GM18868 (cell line): ENCODE results near the gene DCLK3.

ENCODE experiments used
- ATAC-seq: cut with Tn5 transposase; IDR thresholded peaks from one replicate; pipeline ENCODE4 v1.9.1; 2021; ENCODE audit warnings: mild to moderate bottlenecking, moderate library complexity; ENCODE audit not compliant: unreplicated experiment

The DCLK3 gene

DNA sequence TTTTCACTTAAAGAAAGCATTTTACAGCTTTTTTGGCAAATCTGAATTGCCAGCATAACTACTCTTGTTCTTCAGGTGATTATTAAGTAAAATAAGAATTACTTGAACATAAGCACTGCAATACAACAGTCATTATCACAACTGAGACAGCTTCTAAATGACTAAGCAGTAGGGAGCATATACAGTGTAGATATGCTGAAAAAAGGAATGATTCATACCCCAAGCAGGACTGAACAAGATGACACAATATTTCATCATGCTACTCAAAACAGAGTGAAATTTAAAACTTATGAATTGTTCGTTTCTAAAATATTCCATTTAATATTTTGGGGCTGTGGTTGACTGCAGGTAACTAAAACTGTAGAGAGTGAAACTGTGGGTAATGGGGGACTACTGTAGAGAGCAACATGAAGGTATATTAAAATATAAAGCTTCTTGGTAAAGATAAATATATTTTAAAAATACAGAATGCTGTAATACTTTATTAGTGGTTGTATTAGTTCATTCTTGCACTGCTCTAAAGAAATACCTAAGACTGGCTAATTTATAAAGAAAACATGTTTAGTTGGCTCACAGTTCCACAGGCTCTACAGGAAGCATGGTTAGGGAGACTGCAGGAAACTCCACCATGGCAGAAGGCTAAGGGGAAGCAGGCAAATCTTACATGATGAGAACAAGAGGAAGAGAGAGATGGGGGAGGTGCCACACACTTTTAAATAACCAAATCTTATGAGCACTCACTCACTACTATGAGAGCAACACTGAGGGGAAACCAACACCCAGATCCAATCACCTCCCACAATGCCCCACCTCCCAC, 84.8 kb downstream of the DCLK3 start:
- ATAC-seq = peak; percentile 61

DNA sequence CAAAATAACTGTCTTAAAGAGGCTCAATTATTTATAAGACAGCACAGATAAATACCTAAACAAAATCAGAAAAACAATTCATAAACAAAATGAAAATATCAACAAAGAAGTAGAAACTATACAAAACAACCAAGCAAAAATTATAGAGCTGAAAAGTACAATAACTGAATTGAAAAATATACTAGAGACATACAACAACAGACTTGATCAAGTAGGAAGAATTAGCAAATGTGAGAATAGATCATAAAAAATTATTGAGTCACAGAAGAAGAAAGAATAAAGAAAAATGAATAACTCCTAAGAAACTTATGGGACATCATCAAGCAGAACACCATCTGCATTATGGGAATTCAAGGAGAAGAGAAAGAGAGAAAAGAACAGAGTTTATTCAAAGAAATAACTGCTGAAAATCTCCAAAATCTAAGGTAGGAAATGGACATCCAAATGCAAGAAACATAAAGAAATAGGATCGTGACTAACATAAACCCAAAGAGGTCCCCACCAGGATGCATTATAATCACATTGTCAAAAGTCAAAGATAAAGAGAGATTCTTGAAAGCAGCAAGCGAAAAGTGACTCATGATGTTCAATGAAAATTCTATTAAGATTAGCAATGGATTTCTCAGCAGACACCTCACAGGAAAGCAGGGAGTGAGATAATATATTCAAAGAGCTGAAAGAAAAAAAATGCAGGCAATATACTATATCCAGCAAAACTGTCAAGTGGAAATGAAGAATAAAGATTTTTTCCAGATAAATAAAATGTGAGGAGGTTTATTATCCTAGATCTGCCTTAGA, 85.9 kb downstream of the DCLK3 start:
- no peak for ATAC-seq

DNA sequence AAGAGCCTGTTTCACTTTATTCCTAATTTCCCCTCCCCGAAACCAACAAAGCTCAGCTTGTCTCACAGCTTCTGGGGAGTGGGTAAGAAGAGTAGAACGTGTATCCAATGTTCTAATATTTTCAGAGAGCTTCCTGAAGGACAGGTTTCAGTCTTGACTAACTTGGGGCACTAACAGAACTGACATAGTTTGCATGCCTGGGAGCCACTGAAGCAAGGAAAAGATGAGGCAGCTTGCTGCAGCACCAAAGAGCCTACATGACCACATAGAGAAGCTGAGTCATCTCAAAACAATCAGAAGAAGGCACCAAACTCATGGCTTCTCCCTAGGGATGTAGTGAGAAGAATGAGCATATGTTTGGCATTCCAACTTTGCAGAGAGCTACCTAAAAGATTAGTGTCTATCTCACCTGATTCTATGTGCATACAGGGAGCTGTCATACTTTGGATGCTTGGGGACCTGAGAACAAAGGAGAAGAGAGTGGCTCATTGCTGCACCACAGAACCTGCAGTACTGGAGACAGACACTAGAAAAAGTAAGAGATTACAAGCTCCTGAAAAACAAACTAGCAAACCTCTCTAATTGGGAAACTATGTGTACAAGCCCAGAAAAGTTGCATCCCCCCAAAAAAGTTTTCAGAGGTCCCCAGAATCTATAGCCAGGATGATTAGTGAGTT, 86.9 kb downstream of the DCLK3 start:
- peak; percentile 67 for ATAC-seq

DNA sequence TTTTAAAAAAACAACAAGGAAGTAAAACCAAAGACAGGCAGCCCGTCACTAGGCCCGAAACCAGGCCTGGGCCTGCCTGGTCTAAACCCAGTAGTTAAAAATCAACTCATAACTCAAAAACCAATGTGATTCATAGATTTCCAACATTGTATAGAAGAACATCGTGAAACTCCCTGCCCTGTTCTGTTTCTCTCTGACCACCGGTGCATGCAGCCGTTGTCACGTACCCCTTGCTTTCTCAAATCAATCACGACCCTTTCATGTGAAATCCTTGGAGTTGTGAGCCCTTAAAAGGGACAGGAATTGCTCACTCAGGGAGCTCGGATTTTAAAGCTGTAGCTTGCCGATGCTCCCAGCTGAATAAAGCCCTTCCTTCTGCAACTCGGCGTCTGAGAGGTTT, 89.5 kb downstream of the DCLK3 start:
- no peak for ATAC-seq

DNA sequence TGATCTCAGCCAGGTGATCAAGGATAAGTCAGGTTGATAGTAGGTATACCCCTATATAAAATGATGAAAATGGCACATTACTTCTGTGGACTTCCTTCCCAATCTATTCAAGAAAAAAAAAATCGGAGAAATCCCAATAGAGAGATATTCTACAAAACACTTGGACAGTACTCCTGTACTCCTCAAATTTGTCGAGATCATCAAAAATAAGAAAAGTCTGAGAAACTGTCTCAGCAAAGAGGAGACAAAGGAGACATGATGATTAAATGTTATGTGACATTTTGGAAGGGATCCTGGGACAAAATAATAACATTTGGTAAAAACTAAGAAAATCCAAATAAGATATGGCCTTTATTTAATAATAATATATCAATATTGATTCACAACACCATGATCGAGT, 94.6 kb downstream of the DCLK3 start:
- ATAC-seq = no peak

DNA sequence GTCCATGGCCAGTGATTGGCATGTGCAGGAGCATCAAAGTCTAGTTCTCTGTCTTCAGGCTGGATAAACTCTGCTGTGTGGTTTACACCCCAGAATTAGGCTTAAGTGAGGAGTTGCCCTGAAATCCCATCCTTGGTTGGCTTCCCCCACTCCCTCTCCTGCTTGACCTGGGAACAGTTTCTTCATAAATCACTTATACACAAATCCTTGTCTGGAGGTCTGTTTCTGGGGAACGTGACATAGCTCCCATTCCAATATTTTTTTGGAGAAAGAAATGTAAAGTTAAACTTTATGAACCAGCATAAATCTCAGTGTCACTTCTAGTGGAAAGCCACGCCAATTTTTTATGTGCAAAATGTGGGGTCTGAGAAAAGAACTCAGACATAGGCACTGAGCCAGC, 98.2 kb downstream of the DCLK3 start:
- no peak for ATAC-seq

DNA sequence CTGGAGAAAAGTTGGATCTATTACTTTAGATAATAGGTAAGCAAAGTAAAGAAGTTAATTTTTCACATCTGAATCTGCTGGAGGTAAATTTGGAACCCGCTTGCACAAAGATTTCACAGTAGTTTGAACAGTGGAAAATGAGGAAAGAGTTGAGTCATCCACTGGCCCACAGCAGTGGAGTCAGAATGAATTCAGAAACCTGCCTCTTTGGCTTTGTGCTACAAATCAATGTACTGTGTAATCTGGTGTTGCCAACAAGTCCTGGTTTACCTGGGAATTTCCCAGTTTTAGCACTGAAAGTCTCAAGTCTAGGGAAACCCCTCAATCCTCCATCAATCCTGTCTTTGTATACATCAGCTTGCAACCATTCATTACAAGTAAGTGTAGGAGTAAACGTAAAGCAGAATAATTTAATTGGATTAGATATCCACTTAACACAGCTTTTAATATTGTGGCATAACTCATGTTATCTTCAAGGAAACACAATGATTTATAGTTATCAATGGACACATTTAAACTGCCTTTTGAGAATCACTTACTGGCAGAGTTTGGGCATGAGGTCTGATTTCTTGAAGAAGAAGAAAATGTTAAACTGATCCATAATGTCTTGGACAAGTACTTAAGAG, 100.6 kb downstream of the DCLK3 start:
- ATAC-seq = peak; percentile 88

DNA sequence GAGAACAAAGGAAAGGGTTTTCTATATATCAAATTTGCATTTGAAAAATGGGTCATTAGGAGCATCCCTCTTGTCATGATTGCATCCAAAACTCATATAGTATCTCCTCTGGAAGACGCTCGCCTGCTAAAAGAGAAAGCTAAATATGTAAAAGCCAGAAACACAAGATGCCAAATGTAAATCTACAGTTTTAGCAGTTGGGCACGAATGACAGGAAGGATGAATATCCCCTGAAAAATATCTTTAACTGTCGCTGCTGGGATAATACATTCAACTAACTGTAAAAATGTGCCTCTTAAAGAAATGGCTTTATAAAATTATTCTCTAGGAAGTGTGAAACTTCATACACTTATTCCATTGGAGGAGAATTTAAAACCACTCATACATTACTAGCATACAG, 101.7 kb downstream of the DCLK3 start:
- ATAC-seq = no peak
